DMS153 (cell line): ENCODE data around the gene PRR23E.

Experiments
- DNase-seq: peaks from one replicate; lab custom pipeline; 2025; lab: John Stamatoyannopoulos, UW

PRR23E gene

DNA sequence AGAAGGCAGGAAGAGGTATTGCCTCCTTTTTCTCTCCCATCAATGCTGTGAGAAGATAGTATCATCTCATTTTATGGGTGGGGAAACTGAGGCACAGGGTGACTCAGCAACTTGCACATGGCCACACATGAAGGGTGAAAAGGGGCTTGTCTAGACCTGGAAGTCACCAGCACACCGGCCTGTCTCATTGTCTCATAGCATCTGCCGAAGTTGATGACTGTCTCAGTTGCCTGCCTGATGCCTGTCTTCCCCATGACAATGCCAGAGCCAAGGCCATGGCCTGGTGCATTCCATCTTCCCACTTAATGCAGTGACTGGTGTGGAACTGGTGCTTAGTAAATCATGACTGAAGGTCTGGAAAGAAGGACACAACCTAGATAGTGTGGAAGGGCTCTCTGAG lies 27.9 kb upstream of the PRR23E start:
- no peak for DNase-seq

DNA sequence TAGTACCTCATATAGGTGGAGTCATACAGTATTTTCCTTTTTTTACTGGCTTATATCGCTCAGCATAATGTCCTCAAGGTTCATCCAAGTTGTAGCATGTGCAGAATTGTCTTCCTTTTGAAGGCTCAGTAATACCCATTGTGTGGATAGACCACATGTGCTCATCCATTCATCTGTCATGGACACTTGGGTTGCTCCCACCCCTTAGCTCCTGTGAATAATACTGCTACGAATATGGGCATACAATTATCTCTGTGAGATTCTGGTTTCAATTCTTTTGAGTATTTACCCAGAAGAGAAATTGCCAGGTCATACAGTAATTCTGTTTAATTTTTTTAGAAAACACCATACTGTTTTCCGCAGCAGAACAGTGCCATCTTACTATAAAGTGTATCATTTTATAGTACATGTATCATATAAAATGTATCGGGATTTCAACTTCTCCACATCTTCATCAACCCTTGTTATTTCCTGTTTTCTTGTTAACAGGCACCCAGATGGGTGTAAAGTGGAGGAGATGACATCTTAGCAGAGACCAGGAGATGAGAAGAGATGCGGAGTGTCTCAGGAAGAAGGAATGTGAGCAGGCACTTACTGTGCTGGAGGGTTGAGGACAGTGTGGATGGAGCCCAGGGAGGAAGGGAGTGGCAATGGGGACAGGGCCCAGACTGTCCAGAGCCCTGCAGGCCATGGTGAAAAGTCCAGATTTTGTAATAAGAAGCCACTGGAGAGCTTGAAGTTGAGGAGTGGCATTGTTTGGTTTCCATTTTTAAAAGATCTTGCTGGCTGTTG lies 27.0 kb upstream of the PRR23E start:
- no peak for DNase-seq

DNA sequence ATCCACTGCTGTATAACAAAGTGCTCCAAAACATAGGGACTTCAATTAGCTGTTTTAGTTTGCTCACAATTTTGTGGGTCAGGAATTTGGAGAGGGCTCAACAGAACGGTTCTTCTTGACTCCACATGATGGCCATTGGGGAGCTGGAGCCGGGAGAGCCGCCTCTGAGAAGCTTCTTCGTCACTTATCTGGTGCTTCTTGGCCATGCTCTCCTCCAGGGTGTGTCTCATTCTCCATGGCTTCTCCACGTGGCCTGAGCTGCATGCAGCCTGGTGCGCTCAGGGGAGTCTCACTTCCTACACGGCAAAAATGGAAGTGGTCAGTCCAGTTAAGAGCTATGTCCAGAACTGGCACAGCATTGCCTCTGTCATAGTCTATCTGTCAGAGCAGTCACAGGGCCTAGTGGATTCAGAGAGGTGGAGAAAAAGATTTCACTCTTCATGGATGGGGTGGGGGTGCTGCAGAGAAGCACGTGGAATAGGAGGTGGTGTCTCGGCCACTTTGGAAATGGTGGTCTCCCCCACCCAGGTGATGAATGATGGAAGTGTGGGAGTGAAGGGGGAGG lies 26.3 kb upstream of the PRR23E start:
- no peak for DNase-seq

DNA sequence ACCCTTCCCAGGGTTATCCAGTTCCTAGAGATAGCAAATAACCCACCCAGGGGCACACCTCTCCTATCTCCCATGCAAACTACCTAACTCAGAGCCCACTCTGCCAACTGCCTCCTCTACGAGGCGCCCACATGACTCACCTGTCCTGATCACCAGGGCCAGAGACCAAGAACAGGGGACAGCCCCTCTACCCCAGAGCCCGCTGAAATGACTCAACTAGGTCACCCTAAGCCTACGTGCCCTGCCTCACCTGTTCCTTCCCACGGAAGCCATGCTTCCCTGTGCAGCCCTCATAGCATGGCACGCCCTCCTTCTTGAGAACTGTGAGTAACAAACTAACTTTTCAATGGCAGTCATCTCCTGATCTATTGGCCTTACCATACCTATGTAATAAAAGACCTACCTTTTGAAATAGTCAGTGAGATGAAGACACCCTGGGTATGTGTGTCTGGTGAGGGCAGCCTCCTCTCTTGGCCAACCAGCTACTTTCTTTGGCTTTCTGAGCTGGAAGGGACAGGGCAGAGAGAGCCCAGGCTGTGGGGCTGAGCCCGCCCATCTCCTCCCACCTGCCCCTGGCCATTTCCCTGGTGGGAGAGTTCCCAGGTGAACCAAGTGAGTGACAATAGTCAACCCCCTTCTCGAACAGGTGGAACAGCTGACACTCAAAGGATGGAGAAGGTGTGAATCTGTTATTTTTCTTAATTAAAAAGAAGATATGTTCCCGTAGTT lies 25.5 kb upstream of the PRR23E start:
- DNase-seq = no peak

DNA sequence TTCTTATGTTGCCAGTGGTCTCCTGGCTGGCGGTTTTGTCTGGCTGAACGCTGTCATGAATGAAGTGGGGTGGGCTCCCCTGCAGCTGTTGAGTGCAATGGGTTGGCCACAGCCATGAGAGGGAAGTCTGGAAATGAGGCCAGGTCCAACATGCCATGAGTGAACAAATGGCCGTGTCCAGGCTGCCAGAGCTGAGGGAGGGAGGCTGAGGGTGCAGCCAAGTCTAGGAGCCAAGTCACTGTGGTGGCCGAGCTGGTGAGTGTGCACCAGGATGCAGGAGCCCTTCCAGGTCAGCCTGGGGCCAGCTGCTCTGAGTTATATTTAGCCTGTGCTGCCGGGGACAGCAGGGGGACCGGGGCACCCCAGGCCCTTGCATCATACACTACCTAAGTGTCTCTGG lies 24.7 kb upstream of the PRR23E start:
- no peak for DNase-seq

DNA sequence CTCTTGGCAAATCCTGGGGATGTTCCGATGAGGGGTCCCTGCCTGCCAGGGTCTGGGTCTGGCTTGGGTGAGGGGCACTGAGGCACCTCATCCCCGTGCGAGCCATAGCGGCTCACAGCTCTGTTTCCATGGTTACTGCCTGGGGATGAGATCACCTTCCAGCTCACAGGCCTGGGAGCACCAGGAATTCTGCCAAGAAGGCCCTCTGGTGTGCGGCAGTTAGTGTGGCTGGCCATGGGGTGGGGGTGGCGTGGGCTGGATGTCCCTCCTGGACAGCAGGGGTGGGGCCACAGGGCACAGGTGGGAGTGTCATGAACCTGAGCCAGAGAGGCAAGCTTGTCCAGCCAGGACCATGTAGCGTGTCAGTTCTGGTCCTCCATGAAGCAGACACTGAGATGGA lies 22.1 kb upstream of the PRR23E start:
- peak; percentile 36 for DNase-seq

DNA sequence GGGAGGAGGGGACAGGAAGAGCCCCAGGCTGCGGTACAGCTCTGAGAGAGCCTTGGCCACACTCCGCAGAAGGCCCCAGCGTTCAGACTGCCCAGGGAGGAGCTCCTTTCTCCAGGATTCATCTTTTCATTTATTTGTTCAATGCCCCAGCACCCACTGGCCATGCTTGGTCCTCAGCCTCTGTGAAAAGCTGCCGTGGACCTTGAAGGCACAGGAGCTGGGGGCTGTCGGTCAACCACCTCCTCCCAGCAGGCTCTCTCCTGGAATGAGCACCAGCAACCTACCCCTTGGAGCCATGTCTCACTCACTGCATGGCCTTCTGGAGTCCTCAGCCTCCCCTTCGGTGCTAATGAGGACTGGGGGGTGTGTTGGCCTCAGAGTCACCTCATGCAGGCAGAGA lies 21.6 kb upstream of the PRR23E start:
- no peak for DNase-seq

DNA sequence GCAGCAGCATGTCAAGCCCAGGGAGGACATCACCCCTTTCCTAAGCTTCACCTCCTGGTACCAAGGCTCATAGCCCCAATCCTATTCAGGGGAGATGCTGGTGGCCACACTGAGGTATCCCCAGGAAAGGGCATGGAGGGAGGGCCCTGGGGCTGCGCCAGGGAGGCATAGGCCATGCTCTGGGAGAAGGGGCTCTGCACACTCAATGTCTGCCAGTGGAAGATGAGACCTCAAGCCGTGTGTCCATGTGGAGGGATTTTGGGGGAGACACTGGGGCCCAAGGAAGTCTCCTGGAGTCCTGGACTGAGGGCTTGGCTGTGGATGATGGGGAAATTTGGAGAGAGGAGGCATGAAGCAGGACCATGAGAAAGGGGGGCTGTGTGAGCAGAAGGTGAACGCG lies 21.2 kb upstream of the PRR23E start:
- DNase-seq = no peak

DNA sequence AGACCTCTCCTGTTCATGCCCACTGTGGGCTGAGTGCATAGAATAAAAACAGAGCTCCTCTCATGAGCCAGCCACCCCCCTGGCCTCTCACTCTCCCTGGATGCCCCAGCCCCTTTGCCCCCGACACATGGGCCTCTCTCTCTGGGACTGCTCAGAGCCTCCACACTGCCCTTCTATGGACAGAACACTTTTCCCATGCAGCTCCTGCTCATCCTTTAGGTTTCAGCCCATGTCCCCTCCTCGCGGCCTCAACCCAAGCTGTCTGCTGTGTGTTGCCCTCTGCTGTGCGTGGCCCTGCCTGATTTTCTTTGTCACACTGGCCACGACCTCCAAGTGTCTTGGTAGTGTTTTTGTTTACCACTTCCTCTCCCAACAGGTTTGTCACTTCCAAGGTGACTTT lies 20.7 kb upstream of the PRR23E start:
- no peak for DNase-seq

DNA sequence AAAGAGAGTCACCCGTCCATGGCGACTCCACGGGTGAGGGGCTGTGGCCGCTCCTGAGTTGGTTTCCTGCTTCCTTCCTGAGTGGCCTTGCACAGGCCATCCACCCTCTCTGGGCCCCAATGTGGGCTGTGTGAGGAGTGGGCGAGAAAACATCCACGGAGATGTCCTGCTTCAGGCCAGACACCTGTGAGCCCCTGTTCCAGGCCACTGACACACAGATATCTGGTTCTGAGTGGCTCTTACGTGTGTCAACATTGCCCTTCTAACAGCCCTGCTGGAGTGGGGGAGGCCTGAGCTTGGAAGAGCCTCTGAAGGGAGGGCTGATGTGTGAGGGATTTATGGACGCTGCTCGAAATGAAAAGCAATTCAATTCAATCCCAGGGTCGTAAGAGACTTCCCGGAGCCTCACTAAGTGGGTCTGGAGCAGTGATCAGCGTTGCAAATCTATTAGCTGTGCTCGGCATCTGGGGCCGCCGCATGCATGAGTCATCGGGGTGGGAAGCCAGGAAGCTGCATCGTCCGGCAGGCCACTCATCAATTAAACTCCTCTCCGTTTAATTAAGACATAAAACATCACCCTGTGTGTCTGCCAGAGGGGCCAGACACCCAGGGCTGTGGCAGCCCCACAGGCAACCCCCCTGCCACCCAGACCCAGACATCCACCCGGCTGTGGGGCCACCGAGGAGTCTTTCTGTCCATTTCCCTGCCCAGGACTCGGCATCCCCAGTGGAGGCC lies 20.0 kb upstream of the PRR23E start:
- peak; percentile 91 for DNase-seq

DNA sequence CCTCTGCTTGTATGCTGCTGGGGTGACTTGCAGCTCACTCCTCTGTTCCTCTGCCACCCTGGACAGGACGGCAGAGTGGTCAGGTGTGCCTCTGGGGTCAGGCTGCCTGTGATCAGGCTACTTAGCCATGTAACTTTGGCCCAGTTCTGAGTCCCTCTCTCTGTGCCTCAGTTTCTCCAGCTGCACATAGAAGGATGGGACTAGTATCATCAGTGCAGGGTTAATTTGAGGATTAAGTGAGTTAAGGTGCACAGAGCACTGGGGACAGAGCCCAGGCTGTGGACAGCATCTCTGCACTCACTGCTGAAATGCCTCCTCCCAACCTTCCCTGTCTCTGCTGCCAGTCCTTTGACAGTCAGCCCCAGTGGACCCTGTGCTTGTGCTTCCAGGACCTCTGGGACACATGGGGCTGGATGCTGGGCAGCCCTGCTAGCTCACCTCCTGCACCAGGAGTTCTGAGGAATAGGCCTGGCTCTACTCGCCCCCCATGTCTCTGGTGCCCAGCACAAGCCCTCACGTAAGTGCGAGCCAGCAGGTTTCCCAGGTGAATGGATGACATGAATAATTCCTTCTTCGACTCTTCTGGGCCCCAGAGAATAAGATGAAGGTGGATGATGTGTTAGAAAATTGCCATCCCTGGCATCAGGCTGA lies 19.3 kb upstream of the PRR23E start:
- no peak for DNase-seq

DNA sequence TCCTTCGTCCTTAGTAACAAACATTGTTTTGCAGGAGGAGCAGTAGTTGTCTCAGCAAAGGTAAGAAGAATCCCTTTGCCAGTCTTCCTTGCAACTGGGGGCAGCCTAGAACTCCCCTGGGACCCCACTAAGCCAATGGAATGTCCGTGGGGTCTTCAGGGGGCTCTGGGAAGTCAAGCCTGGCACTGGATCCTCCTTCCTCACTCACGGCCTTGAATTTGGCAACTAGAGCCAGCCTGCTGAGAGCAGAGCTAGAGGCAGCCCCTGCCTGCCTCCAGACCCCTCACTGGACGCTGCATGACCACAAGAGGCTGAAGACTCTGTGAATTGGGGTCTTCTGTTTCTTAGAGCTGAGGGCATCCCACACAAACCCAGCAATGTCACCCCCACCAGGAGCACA lies 18.6 kb upstream of the PRR23E start:
- no peak for DNase-seq

DNA sequence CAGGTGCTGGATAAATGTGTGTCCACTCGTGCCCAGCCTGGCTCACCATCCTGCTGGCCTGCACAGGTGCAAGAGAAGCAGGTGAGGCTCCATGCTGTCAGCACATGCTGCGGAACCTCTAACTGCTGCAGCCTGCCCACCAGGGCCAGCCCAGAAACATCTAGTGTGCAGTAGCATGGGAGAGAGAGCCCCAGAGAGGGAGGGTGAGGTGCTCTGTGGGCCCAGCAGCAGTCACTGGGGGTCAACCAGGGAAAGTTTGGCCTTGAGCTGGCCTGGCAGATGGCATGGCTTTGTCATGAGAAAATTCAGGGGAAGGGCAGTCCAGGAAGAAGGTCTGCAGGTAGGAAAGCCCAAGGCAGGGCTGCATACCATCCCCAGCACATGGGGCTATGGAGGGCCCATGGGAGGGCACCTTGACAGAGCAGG lies 18.2 kb upstream of the PRR23E start:
- DNase-seq = no peak

DNA sequence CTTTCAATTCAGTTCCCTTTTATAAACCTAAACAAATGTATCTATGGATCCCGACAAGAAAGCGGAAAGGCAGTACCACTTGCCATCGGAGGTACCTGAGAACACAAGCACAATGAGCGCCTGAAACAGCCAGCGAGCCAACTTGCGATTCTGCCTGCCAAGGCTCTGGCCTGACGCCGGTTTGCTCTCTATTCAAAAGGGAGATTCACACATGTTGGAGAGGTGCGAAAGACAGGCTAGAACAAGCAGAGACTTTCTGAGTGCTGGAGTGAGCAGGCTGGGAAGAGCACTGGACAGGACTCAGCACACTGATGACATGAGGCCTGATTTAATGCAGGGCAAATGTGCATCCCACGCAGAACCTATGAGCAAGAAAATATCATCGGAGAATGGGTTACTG lies 17.7 kb upstream of the PRR23E start:
- peak; percentile 21 for DNase-seq

DNA sequence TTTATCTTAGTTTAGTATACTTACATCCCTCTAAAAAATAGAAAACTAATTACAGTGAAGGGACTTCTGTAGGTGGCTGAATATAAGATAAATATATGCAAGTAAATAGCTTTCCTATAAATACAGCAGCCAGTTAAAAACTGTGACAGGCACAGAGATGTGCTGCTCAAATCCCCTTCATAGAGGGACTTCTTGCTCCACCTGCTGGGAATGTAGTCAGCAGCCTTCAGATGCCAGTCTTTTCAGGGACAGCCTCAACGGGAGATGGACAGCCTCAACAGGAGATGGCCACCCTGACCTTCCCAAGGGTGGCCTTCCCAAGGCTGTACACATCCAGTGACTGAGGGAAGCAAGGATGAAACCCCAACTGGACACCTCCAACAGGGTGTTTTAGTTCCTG lies 15.7 kb upstream of the PRR23E start:
- no peak for DNase-seq

DNA sequence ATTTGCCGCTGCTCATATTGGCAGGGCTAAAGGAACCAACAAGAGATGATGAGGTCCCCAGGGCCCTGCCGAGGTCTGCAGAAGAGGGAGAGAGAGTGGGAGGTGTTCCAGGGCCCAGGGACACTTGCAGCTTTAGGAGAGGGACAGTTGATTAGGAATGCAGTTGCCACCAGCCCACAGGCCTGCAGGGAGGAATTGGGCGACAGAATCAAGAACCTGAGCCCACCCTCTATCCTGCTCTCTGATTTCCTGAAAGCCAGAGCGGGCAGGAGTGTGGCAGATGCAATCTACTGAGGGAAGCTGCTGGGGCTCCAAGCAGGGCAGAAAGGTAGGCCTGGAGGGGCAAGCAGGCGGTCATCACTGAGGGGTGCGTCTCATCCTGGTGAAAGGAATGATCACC lies 12.1 kb upstream of the PRR23E start:
- DNase-seq = no peak

DNA sequence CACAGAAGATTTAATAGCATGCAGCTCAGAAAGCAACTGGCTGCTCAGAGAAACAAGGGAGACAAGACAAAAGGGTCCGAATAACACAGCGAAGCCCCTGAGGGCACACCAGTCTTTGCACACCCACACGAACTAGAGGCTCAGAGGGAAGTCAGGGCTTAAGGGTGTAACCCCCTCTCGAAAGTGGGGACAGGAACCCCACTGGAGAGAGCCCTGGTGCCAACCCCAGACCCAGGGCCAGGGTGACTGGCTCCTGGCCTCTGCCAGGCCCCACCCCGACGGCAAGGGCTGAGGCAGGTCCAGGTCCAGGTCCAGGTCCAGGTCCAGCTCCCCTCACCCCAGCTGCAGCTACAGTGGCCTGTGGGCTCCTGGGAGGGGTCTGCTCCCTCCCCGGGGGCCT lies 10.5 kb upstream of the PRR23E start:
- no peak for DNase-seq

DNA sequence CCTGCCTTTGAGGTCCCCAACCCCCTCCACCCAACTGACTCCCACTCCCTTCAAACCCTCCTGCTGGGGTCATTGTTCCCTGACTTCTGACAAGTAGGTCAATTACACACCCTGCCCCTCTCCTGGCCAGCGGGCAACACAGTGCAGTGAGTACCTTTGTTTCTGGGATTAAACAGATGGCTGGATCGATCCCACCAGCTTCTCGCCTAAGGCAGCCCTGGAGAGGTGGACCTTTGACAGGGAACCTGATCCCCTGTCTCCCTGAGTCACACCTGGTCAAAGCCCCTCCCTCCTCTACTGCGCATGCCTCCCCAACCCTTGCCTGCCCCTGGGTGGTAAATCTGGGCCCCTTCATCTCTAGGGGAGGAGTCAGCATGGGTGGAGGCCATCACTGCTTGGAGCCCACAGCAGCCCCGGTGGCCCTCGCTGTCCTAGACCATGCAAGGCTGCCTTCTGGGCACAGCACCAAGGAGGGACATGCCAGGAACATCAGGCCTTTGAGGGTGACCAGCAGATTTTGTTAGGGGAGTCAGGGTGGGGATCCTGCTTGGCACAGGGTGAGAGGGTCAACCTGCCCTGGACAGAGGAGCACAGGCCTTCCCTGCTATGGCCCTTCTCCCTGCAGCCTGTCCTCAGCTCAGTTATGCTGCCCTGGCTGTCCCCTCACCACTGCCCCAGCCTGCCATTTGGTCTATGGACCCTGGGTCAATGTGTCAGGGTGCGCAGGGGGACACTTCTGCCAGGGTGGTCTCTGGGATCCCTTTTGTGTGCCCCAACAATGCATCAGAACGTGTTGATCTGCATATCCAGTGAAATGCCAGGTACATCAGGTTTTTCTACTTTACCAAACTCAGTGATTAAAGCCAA lies 9.8 kb upstream of the PRR23E start:
- no peak for DNase-seq

DNA sequence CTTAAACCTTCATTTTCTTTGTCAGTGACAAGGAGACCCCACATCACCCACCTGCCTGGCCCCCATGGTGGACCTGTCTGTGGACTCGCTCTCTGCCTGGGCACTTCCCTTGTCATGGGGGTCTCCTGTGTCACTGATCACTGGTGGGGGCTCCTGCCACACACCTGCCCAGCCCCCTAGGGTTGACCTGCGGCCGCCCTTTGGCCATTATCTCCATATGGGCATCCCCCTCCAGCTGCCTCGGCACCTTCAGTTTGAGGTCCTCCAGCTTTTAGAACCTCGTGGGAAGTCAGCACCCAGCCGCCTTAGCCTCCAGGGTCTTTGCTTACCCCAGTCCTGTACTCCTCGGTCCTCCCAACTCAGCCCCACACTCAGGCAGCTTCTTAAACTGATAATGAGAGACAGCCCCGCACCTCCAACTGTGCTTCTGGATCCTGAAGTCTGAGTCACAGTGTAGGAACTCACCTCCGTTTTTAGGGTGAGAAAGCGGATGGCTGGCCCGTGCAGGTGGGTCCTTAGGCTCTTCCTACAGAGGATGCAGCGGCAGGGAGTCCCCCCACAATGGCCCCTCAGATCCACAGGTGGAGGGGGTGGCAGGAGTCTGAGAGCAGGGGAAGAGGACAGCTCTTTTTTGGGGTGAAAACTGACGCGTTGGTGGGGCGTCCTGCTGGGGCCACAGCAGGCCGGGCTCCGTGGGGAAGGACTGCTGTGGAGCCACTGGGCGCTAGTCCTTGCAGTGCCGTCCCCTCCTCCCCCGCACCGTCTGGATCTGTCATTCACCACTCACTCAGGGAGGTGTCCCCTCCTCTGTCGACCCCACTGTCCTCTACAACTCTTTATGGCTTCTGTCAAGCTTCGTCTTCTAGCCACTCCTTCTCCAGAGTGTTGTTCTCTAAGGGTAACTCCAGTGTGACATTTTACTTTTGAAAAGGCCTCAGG lies 8.7 kb upstream of the PRR23E start:
- DNase-seq = no peak

DNA sequence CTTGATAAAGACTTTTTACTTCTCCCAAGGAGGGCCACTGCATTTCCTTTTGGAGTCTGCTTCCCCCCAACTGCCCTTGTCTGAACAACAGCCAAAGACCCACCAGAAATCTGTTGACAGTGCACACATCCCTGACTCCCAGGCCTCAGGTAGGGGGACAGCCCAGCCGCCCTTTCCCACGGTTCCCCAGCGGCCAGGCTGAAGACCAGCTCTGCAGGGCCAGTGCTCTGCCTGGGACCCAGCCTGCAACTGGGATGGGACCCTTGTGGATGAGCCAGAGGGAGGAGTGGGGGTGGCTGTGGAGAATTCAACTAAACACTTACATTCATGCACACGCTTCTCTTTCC lies 8.1 kb upstream of the PRR23E start:
- DNase-seq = no peak
